Measurements from ENCODE around the gene COQ8A.

- TF ChIP-seq, protein P1, sequence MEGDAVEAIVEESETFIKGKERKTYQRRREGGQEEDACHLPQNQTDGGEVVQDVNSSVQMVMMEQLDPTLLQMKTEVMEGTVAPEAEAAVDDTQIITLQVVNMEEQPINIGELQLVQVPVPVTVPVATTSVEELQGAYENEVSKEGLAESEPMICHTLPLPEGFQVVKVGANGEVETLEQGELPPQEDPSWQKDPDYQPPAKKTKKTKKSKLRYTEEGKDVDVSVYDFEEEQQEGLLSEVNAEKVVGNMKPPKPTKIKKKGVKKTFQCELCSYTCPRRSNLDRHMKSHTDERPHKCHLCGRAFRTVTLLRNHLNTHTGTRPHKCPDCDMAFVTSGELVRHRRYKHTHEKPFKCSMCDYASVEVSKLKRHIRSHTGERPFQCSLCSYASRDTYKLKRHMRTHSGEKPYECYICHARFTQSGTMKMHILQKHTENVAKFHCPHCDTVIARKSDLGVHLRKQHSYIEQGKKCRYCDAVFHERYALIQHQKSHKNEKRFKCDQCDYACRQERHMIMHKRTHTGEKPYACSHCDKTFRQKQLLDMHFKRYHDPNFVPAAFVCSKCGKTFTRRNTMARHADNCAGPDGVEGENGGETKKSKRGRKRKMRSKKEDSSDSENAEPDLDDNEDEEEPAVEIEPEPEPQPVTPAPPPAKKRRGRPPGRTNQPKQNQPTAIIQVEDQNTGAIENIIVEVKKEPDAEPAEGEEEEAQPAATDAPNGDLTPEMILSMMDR (IDR thresholded peaks at IDR 0.05; ENCODE audit: poor library complexity): no peak
- TF ChIP-seq EZH2 (IDR thresholded peaks at IDR 0.05; ENCODE audit: borderline replicate concordance) (no peak), EZH2phosphoT487 (IDR thresholded peaks at IDR 0.05; ENCODE audit: low read depth, severe bottlenecking, unreplicated experiment) (no peak)
Observed at GRCh38 chr1:226937940-226938725, 2.0 kb upstream of the COQ8A start.

Data from hepatocyte (in vitro differentiated cells).